Right lung (tissue), 5 donors: ENCODE data around the gene SGIP1. TPM values are rescaled to one million over a fixed set of nuclear protein-coding genes. Genes with fewer than 3 reads are reported as not detected.
A peak's percentile ranks its signal among the peaks of the same experiment; 100 is the strongest.
"Not testable (repeated sequence)": the region's sequence is repeated elsewhere in the genome, so short reads cannot be mapped to it uniquely, and the experiment has no call there.

Experiments
- DNase-seq, 2 donors: peaks; one replicate each; pipeline ENCODE4 v3.0.0-alpha.2; 2013
- polyA plus RNA-seq, 5 donors: library from polyadenylated mRNA; unstranded; fragments of 120-200 nt; gene quantifications; one replicate each; pipeline versions ENCODE4 v1.2.1 to v1.2.3, GENCODE V29; 2013; ENCODE audit warnings: inconsistent platforms in 1 of 5, low replicate concordance in 1 of 5; ENCODE audit not compliant: insufficient read length in 5 of 5, insufficient read depth in 1 of 5

SGIP1 gene
- polyA plus RNA-seq, 5 donors, result 8.2 to 16.0 (median 10.5) TPM

GRCh38 chr1:66729523-66729922 is 195.6 kb downstream of the SGIP1 start:
- no peak for DNase-seq

GRCh38 chr1:66730462-66730861 is 196.5 kb downstream of the SGIP1 start:
- no peak for DNase-seq

- no peak for DNase-seq
Measured at GRCh38 chr1:66731170-66731865, 197.4 kb downstream of the SGIP1 start.

GRCh38 chr1:66732407-66733166 is 198.6 kb downstream of the SGIP1 start:
- DNase-seq, result no peak

GRCh38 chr1:66733348-66734017 is 199.5 kb downstream of the SGIP1 start:
- no peak for DNase-seq

GRCh38 chr1:66734531-66734930 is 200.6 kb downstream of the SGIP1 start:
- DNase-seq, result not testable (repeated sequence)

GRCh38 chr1:66737836-66738235 is 203.9 kb downstream of the SGIP1 start:
- DNase-seq, result no peak

- DNase-seq, result no peak
Measured at GRCh38 chr1:66739401-66740157, 205.6 kb downstream of the SGIP1 start.

GRCh38 chr1:66745451-66745850 is 211.5 kb downstream of the SGIP1 start:
- no peak for DNase-seq

GRCh38 chr1:66747501-66747900 is 213.5 kb downstream of the SGIP1 start:
- DNase-seq, result no peak

- DNase-seq, result no peak
Measured at GRCh38 chr1:66750577-66750976, 216.6 kb downstream of the SGIP1 start.

- DNase-seq, result no peak
Measured at GRCh38 chr1:66751160-66751559, 217.2 kb downstream of the SGIP1 start.

- DNase-seq, result peak; percentile 51 to 55
Measured at GRCh38 chr1:66752000-66752592, 218.1 kb downstream of the SGIP1 start, which contains the start of gene DYNLT5. Gene DYNLT5 (plus strand): TSS chr1:66752459. CDS start chr1:66754659, 2,200 bp downstream.

GRCh38 chr1:66752671-66753371 is 218.9 kb downstream of the SGIP1 start:
- no peak for DNase-seq

GRCh38 chr1:66757722-66758240 is 223.8 kb downstream of the SGIP1 start:
- DNase-seq, result no peak

- no peak for DNase-seq
Measured at GRCh38 chr1:66758241-66758755, 224.3 kb downstream of the SGIP1 start.

GRCh38 chr1:66760506-66760905 is 226.6 kb downstream of the SGIP1 start:
- DNase-seq, result no peak

- no peak for DNase-seq
Measured at GRCh38 chr1:66761221-66761620, 227.3 kb downstream of the SGIP1 start.

GRCh38 chr1:66764994-66765578 is 231.1 kb downstream of the SGIP1 start:
- DNase-seq, result peak in 1 of 2 donors; percentile 41

GRCh38 chr1:66767626-66768025 is 233.7 kb downstream of the SGIP1 start:
- no peak for DNase-seq
